Suprapubic skin (tissue), 4 donors: Measurements from ENCODE around the gene SKI. TPM values are rescaled to one million over a fixed set of nuclear protein-coding genes. Genes with fewer than 3 reads are reported as not detected.

Experiments used
- DNase-seq, 2 donors: peaks; one replicate each; pipeline ENCODE4 v3.0.0-alpha.2; 2019; ENCODE audit warnings: low spot score in 2 of 2
- H3K27ac ChIP-seq: fragments of 200-600 bp; sonication (generic); one replicate; pipeline ENCODE4 v1.5.1; 2019
- H3K27me3 ChIP-seq: fragments of 200-600 bp; sonication (generic); one replicate; pipeline ENCODE4 v1.5.1; 2019
- H3K36me3 ChIP-seq: fragments of 200-600 bp; sonication (generic); one replicate; pipeline ENCODE4 v1.5.1; 2019
- H3K4me1 ChIP-seq: fragments of 200-600 bp; sonication (generic); one replicate; pipeline ENCODE4 v1.5.1; 2019
- H3K4me3 ChIP-seq: fragments of 200-600 bp; sonication (generic); one replicate; pipeline ENCODE4 v1.5.1; 2019; ENCODE audit warnings: mild to moderate bottlenecking
- H3K9me3 ChIP-seq: fragments of 200-600 bp; sonication (generic); one replicate; pipeline ENCODE4 v1.5.1; 2019
- EP300 ChIP-seq: sonication (generic); formaldehyde crosslinking; IDR thresholded peaks from one replicate; pipeline ENCODE4 v1.6.1; 2017; ENCODE audit warnings: antibody characterized with exemption
- POLR2A ChIP-seq, 2 donors: fragments of 450-650 bp; IDR thresholded peaks; one replicate each; pipeline ENCODE4 v1.6.1; 2017; ENCODE audit warnings: antibody characterized with exemption in 2 of 2, mild to moderate bottlenecking in 2 of 2, moderate library complexity in 2 of 2
- POLR2AphosphoS5 ChIP-seq, 3 donors: sonication (generic); formaldehyde crosslinking; IDR thresholded peaks; one replicate each; pipeline ENCODE4 v1.6.1; 2017; ENCODE audit warnings: antibody characterized with exemption in 3 of 3
- WGBS: methylation state at CpG from one replicate; pipeline ENCODE4 v1.1.5; 2018; 5-methylcytosine and 5-hydroxymethylcytosine counted together
- total RNA-seq, 4 donors: library from RNA; depleted of rRNA; stranded (reverse); fragments of >200 nt; gene quantifications; one replicate each; pipeline ENCODE4 v1.1.0, GENCODE V29; 2016
- TF ChIP-seq, protein P1 (sequence below), 2 donors: fragments of 200-600 bp in 1 of 2; fragments of 450-650 bp in 1 of 2; sonication (generic) in 1 of 2; IDR thresholded peaks; one replicate each; pipeline ENCODE4 v1.5.1; 2016 to 2019; ENCODE audit warnings: antibody characterized with exemption in 2 of 2, mild to moderate bottlenecking in 1 of 2, moderate library complexity in 1 of 2

The SKI gene
- total RNA-seq, 4 donors from 2014 or later: 51.8 to 91.2 (median 68.1) TPM

DNA sequence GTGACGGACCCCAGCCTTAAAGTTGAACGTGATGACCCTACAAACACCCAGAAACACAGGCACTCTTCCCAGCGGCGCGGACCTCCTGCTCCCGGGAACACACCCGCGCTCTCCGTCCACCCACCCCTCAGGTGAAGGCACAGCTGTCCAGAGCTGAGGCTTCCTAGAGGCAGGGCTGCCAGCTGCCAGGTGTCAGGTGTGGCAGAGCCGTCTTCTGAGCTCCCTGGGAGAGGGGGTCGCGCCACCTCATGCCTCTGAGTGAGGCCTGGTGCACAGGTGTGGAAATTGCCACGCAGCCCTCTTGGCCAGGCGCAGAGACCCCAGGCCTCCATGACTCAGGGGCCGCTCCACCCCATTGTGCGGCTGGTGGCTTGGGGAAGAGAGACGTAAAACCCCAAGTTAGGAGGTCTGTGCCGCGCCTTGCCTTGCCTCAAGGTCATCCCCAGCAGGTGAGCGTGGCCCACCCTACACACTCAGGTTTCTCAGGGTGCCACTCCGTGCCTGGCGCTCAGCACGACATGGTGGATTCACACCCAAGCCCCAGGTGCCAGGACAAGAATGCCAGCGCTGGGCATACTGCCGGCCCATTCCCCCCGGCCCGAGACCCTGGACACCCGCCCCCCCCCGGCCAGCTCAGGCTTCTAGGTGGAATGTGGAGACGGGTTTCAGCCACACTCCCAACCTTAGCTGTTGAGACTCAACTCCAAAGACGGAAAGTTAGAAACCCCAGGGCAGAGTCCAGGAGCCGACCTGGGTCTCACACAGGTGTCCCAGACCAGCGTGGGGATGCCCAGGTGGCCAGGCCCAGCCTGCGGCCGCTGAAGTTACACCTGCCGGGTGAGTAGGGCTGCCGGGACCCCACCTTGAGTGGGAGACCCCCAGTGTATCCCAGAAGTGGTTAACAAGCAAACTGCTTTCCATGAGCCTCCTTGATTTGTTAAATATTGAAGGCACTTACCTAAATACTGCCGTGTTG is 42.0 kb upstream of the SKI start:
- Histone ChIP-seq H3K27ac (no peak overlapping the region), H3K4me3 (no peak overlapping the region)
- 91% methylated on average over 18 of the region's 38 CpGs for WGBS

DNA sequence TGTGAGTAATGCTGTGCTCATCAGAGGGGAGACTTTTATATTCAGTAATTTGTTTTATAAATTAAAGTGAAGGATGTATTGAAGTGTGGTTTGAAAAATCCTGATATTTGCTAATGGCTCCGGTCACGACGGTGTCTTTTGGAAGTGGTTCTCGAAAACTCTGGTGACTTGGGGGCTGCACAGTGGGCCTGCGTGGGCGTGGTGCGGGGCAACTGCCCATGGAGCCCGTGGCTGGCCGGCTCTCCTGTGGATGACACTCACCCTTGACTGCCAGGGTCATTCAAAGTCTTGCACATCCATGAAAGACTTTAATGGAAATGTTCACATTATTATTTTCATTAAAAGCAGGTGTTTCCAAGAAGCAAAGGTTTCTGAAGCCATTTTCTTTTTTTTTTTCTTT is 41.2 kb upstream of the SKI start:
- H3K9me3 ChIP-seq: no peaks in the 10 kb centered on the region
- no peaks in the 10 kb centered on the region for H3K27me3 ChIP-seq
- H3K4me3 ChIP-seq: no peak overlapping the region
- peaks cover 36% of the 10 kb centered on the region for H3K4me1 ChIP-seq
- H3K27ac ChIP-seq: no peak overlapping the region
- WGBS: 87% methylated on average over 9 of the region's 9 CpGs
- TF ChIP-seq EP300 (no peak), POLR2AphosphoS5 (IDR thresholded peaks at IDR 0.05) (no peak), POLR2A (IDR thresholded peaks at IDR 0.05) (no peak)
- TF ChIP-seq, protein P1, sequence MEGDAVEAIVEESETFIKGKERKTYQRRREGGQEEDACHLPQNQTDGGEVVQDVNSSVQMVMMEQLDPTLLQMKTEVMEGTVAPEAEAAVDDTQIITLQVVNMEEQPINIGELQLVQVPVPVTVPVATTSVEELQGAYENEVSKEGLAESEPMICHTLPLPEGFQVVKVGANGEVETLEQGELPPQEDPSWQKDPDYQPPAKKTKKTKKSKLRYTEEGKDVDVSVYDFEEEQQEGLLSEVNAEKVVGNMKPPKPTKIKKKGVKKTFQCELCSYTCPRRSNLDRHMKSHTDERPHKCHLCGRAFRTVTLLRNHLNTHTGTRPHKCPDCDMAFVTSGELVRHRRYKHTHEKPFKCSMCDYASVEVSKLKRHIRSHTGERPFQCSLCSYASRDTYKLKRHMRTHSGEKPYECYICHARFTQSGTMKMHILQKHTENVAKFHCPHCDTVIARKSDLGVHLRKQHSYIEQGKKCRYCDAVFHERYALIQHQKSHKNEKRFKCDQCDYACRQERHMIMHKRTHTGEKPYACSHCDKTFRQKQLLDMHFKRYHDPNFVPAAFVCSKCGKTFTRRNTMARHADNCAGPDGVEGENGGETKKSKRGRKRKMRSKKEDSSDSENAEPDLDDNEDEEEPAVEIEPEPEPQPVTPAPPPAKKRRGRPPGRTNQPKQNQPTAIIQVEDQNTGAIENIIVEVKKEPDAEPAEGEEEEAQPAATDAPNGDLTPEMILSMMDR (IDR thresholded peaks at IDR 0.05): no peak
- H3K36me3 ChIP-seq: peaks cover 12% of the 10 kb centered on the region
- no peak for DNase-seq

More for the DNA sequence above, 42.0 kb upstream of the SKI start:
- no peak for DNase-seq
- Histone ChIP-seq H3K36me3 (peaks cover 12% of the 10 kb centered on the region), H3K27me3 (no peaks in the 10 kb centered on the region), H3K4me1 (peaks cover 32% of the 10 kb centered on the region), H3K9me3 (no peaks in the 10 kb centered on the region)
- TF ChIP-seq POLR2AphosphoS5 (IDR thresholded peaks at IDR 0.05) (no peak), EP300 (no peak), POLR2A (IDR thresholded peaks at IDR 0.05) (no peak)
- TF ChIP-seq, protein P1 (IDR thresholded peaks at IDR 0.05): no peak

DNA sequence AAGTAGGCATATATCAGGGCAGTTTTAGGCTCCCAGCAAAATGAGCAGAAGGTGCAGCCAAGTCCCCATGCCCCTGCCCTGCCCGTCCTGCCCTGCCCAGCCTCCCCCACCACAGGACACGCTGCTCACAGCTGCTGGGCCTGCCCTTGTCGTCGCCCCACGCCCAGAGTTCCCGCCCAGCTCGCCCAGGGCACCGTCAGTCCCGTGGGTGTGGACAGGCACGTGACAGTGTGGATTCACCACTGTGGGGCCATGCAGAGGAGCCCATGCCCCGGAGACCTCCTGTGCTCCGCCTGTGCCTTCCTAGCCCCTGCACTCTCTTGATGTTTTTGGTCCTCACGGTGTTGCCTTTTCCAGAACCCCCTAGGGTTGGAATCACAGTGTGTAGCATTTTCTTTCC is 40.5 kb upstream of the SKI start:
- peaks cover 41% of the 10 kb centered on the region for H3K4me1 ChIP-seq
- WGBS: 79% methylated on average over 3 of the region's 13 CpGs

DNA sequence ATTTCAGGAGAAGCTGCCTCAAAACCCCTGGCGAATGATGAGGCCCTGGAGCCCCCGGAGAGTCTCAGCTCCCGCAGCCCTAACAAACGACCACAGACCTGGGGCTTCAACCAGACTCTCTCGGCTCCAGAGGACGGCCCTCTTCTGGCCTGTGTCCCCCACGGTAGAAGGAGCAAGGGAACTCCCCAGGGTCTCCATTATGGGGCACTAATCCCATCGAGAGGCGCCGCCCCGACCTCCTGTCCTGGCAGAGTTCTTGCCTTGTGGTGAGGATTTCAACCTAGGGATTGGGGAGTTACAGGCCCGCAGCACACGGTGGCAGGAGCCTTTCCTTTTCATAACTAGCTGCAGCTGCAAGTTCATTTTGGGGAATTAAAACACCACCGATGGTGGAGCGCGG is 39.8 kb upstream of the SKI start:
- WGBS: 91% methylated on average over 13 of the region's 16 CpGs
- Histone ChIP-seq H3K27ac (no peak overlapping the region), H3K36me3 (peaks cover 12% of the 10 kb centered on the region), H3K4me1 (peaks cover 46% of the 10 kb centered on the region), H3K27me3 (no peaks in the 10 kb centered on the region), H3K9me3 (no peaks in the 10 kb centered on the region), H3K4me3 (no peak overlapping the region)
- TF ChIP-seq POLR2AphosphoS5 (IDR thresholded peaks at IDR 0.05) (no peak), POLR2A (IDR thresholded peaks at IDR 0.05) (no peak), EP300 (no peak)
- TF ChIP-seq, protein P1 (IDR thresholded peaks at IDR 0.05): no peak
- DNase-seq: no peak

More for the DNA sequence above, 40.5 kb upstream of the SKI start:
- Histone ChIP-seq H3K27ac (no peak overlapping the region), H3K27me3 (no peaks in the 10 kb centered on the region), H3K9me3 (no peaks in the 10 kb centered on the region), H3K36me3 (peaks cover 12% of the 10 kb centered on the region), H3K4me3 (no peak overlapping the region)
- peak in 1 of 2 donors; percentile 76 for DNase-seq
- TF ChIP-seq, protein P1 (IDR thresholded peaks at IDR 0.05): no peak
- TF ChIP-seq EP300 (no peak), POLR2AphosphoS5 (IDR thresholded peaks at IDR 0.05) (no peak), POLR2A (IDR thresholded peaks at IDR 0.05) (no peak)
